ENCODE measurements around the gene TSSC4.

The TSSC4 gene

GRCh38 chr11:2431395-2431794 lies 30.8 kb downstream of the TSSC4 start:
- DNase-seq (ENCODE audit: low read depth in 1 of 2, low spot score in 1 of 2) = no peak

GRCh38 chr11:2432171-2432621 lies 31.6 kb downstream of the TSSC4 start:
- DNase-seq (ENCODE audit: low read depth in 1 of 2, low spot score in 1 of 2) = no peak

- DNase-seq (ENCODE audit: low read depth in 1 of 2, low spot score in 1 of 2) = no peak
Measured at GRCh38 chr11:2432628-2433071, 32.1 kb downstream of the TSSC4 start.

- DNase-seq (ENCODE audit: low read depth in 1 of 2, low spot score in 1 of 2) = no peak
Measured at GRCh38 chr11:2433106-2433925, 32.8 kb downstream of the TSSC4 start.

- DNase-seq (ENCODE audit: low read depth in 1 of 2, low spot score in 1 of 2) = no peak
Measured at GRCh38 chr11:2434008-2434407, 33.5 kb downstream of the TSSC4 start.

GRCh38 chr11:2434506-2435255 lies 34.1 kb downstream of the TSSC4 start:
- DNase-seq (ENCODE audit: low read depth in 1 of 2, low spot score in 1 of 2) = no peak

- DNase-seq (ENCODE audit: low read depth in 1 of 2, low spot score in 1 of 2) = no peak
Measured at GRCh38 chr11:2435288-2436012, 34.9 kb downstream of the TSSC4 start.

- no peak for DNase-seq (ENCODE audit: low read depth in 1 of 2, low spot score in 1 of 2)
Measured at GRCh38 chr11:2436013-2436520, 35.5 kb downstream of the TSSC4 start.

GRCh38 chr11:2436521-2437031 lies 36.0 kb downstream of the TSSC4 start:
- no peak for DNase-seq (ENCODE audit: low read depth in 1 of 2, low spot score in 1 of 2)

- no peak for DNase-seq (ENCODE audit: low read depth in 1 of 2, low spot score in 1 of 2)
Measured at GRCh38 chr11:2437516-2437915, 37.0 kb downstream of the TSSC4 start.

GRCh38 chr11:2439820-2440219 lies 39.3 kb downstream of the TSSC4 start:
- no peak for DNase-seq (ENCODE audit: low read depth in 1 of 2, low spot score in 1 of 2)

- no peak for DNase-seq (ENCODE audit: low read depth in 1 of 2, low spot score in 1 of 2)
Measured at GRCh38 chr11:2440646-2441045, 40.1 kb downstream of the TSSC4 start.

GRCh38 chr11:2441171-2441570 lies 40.6 kb downstream of the TSSC4 start:
- no peak for DNase-seq (ENCODE audit: low read depth in 1 of 2, low spot score in 1 of 2)

GRCh38 chr11:2442589-2442988 lies 42.0 kb downstream of the TSSC4 start:
- no peak for DNase-seq (ENCODE audit: low read depth in 1 of 2, low spot score in 1 of 2)

- DNase-seq (ENCODE audit: low read depth in 1 of 2, low spot score in 1 of 2) = no peak
Measured at GRCh38 chr11:2443406-2443805, 42.9 kb downstream of the TSSC4 start.

GRCh38 chr11:2443881-2444820 lies 43.6 kb downstream of the TSSC4 start, which contains the start of gene TRPM5:
TSS of gene TRPM5 (minus strand) at chr11:2444514. CDS start at chr11:2423036, 21,478 bp downstream.
- DNase-seq (ENCODE audit: low read depth in 1 of 2, low spot score in 1 of 2) = peak; percentile 56 to 69

- no peak for DNase-seq (ENCODE audit: low read depth in 1 of 2, low spot score in 1 of 2)
Measured at GRCh38 chr11:2444821-2445745, 44.5 kb downstream of the TSSC4 start, which contains the start of gene KCNQ1. TSS of gene KCNQ1 (plus strand) at chr11:2445008. CDS start at chr11:2445099, 91 bp downstream.

GRCh38 chr11:2445746-2446551 lies 45.4 kb downstream of the TSSC4 start:
- no peak for DNase-seq (ENCODE audit: low read depth in 1 of 2, low spot score in 1 of 2)

All from activated CD4-positive, alpha-beta T cell treated with anti-CD3 and anti-CD28 coated beads, Interleukin-2, amount 50 U/mL, for 24 hours (primary cell).